Smooth muscle cell of the umbilical artery (primary cell): Measurements from ENCODE around the gene IGSF5. TPM values are rescaled to one million over a fixed set of nuclear protein-coding genes. Genes with fewer than 3 reads are reported as not detected.

ENCODE experiments used
- total RNA-seq: library from RNA; depleted of rRNA; stranded (reverse); fragments of >200 nt; gene quantifications from 2 replicates; pipeline ENCODE4 v1.2.3, GENCODE V29; 2014

The IGSF5 gene
- total RNA-seq = 0.59 TPM in 1 of 2 replicates, not detected in the other

DNA sequence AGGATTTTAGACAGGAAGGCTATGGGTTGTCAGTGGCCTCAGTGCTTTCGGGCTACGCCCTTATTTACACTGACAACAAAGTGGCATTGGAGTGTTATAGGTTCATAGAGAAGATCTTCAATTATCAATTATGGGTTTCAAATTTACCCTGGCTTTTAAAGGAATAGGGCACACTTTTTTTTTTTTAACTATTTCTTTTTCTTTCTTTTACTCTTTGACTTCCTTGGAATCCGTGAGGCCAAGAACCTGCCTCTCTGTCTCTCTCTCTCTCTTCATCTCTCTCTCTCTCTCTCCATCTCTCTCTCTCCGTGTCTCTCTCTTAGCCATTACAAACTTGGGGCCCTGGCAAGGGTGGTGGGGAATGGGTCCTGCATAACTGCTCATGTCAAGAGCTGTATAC, at the start of gene IGSF5:
Gene IGSF5, plus strand, starts transcription at position 301 of the 400 bp plus-strand sequence. CDS start 327 bp downstream, outside the sequence.

Other genes with a start within 250 kb of the IGSF5 start
- 0.37 and 0.89 TPM in 2 replicates for gene B3GALT5, start 132.2 kb upstream of the IGSF5 start, total RNA-seq
- gene PCP4, start 122.3 kb downstream of the IGSF5 start, total RNA-seq = not detected in 2 replicates